IMR-90 (cell line): ENCODE measurements around the gene THRA.

ENCODE experiments used
- CEBPB ChIP-seq: IDR thresholded peaks from 2 replicates; pipeline ENCODE4 v1.6.1; 2012; ENCODE audit warnings: low read depth, low read length, improper control_type of control experiment
- CTCF ChIP-seq: conservative IDR thresholded peaks from 2 replicates; pipeline ENCODE4 v1.5.1; 2012; ENCODE audit warnings: mild to moderate bottlenecking, low read depth, low read length, improper control_type of control experiment
- FOS ChIP-seq: fragments of 150-350 bp; IDR thresholded peaks from 2 replicates; pipeline ENCODE4 v1.6.1; 2016; ENCODE audit warnings: low read depth, low read length
- MAFK ChIP-seq: IDR thresholded peaks from 2 replicates; pipeline ENCODE4 v1.6.1; 2012; ENCODE audit warnings: low read depth, low read length, improper control_type of control experiment
- MAZ ChIP-seq: IDR thresholded peaks from 2 replicates; pipeline ENCODE4 v1.6.1; 2012; ENCODE audit warnings: low read depth, mild to moderate bottlenecking, low read length, improper control_type of control experiment, moderate library complexity, borderline replicate concordance
- MXI1 ChIP-seq: IDR thresholded peaks from 2 replicates; pipeline ENCODE4 v1.6.1; 2012; ENCODE audit warnings: low read depth, mild to moderate bottlenecking, low read length, moderate library complexity, borderline replicate concordance
- NFE2L2 ChIP-seq: fragments of 150-350 bp; IDR thresholded peaks from 2 replicates; pipeline ENCODE4 v1.6.1; 2016; ENCODE audit warnings: low read depth, mild to moderate bottlenecking, low read length
- POLR2A ChIP-seq: IDR thresholded peaks from 2 replicates; pipeline ENCODE4 v1.6.1; 2012; ENCODE audit warnings: mild to moderate bottlenecking, low read depth, low read length
- RAD21 ChIP-seq: IDR thresholded peaks from 2 replicates; pipeline ENCODE4 v1.6.1; 2012; ENCODE audit warnings: low read length, improper control_type of control experiment
- SMC3 ChIP-seq: fragments of 150-350 bp; IDR thresholded peaks from 2 replicates; pipeline ENCODE4 v1.6.1; 2016; ENCODE audit warnings: low read depth, mild to moderate bottlenecking, antibody characterized with exemption, low read length, moderate library complexity
- USF2 ChIP-seq: fragments of 150-350 bp; IDR thresholded peaks from 2 replicates; pipeline ENCODE4 v1.6.1; 2017; ENCODE audit warnings: mild to moderate bottlenecking, antibody characterized with exemption, low read length, low read depth

- TF ChIP-seq CTCF (no peak), FOS (no peak), MAFK (no peak), POLR2A (no peak), CEBPB (no peak), SMC3 (no peak), USF2 (no peak), NFE2L2 (no peak), RAD21 (no peak), MAZ (no peak), MXI1 (no peak)
Measured at GRCh38 chr17:40023590-40024292, 39.0 kb upstream of the THRA start.
